ENCODE measurements around the gene ATOSA.

DNA sequence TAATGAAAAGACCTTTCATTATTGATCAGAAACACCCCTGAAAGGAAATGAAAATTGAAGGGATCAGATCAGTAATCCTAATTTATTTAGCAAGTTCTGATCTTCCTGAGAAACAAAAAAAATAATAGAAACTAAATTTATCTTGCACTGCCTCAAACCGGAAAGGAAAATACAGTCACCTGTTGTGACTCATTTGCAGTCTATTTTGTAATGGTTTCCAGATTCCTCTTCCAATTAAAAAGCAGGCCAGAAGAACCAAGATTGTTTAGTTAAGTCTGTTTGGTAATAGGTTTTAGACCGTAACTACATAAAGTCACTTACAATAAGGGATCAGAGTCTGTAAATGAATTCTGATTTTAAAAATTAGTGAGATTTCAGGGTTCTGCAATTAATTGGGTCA, 49.7 kb upstream of the ATOSA start:
- TF ChIP-seq, protein P1, sequence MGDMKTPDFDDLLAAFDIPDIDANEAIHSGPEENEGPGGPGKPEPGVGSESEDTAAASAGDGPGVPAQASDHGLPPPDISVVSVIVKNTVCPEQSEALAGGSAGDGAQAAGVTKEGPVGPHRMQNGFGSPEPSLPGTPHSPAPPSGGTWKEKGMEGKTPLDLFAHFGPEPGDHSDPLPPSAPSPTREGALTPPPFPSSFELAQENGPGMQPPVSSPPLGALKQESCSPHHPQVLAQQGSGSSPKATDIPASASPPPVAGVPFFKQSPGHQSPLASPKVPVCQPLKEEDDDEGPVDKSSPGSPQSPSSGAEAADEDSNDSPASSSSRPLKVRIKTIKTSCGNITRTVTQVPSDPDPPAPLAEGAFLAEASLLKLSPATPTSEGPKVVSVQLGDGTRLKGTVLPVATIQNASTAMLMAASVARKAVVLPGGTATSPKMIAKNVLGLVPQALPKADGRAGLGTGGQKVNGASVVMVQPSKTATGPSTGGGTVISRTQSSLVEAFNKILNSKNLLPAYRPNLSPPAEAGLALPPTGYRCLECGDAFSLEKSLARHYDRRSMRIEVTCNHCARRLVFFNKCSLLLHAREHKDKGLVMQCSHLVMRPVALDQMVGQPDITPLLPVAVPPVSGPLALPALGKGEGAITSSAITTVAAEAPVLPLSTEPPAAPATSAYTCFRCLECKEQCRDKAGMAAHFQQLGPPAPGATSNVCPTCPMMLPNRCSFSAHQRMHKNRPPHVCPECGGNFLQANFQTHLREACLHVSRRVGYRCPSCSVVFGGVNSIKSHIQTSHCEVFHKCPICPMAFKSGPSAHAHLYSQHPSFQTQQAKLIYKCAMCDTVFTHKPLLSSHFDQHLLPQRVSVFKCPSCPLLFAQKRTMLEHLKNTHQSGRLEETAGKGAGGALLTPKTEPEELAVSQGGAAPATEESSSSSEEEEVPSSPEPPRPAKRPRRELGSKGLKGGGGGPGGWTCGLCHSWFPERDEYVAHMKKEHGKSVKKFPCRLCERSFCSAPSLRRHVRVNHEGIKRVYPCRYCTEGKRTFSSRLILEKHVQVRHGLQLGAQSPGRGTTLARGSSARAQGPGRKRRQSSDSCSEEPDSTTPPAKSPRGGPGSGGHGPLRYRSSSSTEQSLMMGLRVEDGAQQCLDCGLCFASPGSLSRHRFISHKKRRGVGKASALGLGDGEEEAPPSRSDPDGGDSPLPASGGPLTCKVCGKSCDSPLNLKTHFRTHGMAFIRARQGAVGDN (CRISPR knock-in tag; IDR thresholded peaks at IDR 0.05) = no peak
- TF ChIP-seq ZNF777 (CRISPR knock-in tag; IDR thresholded peaks at IDR 0.05) (no peak), SMC3 (IDR thresholded peaks at IDR 0.05; ENCODE audit: low read length) (no peak), SP2 (CRISPR knock-in tag; IDR thresholded peaks at IDR 0.05) (no peak), CEBPB (IDR thresholded peaks at IDR 0.05; ENCODE audit: borderline replicate concordance, low read depth, low read length) (no peak), RFX1 (IDR thresholded peaks at IDR 0.05) (no peak), POLR2A (IDR thresholded peaks at IDR 0.05; ENCODE audit: insufficient read depth in 1 of 2, low read depth in 2 of 2, low read length in 2 of 2) (no peak), SALL2 (CRISPR knock-in tag; IDR thresholded peaks at IDR 0.05) (no peak), MAFK (conservative IDR thresholded peaks at IDR 0.05 in 1 of 2, IDR thresholded peaks at IDR 0.05 in 1 of 2; ENCODE audit: low read length in 2 of 2) (no peak), FOXJ3 (CRISPR knock-in tag; IDR thresholded peaks at IDR 0.05; ENCODE audit: borderline replicate concordance) (no peak)
- TF ChIP-seq, protein P2, sequence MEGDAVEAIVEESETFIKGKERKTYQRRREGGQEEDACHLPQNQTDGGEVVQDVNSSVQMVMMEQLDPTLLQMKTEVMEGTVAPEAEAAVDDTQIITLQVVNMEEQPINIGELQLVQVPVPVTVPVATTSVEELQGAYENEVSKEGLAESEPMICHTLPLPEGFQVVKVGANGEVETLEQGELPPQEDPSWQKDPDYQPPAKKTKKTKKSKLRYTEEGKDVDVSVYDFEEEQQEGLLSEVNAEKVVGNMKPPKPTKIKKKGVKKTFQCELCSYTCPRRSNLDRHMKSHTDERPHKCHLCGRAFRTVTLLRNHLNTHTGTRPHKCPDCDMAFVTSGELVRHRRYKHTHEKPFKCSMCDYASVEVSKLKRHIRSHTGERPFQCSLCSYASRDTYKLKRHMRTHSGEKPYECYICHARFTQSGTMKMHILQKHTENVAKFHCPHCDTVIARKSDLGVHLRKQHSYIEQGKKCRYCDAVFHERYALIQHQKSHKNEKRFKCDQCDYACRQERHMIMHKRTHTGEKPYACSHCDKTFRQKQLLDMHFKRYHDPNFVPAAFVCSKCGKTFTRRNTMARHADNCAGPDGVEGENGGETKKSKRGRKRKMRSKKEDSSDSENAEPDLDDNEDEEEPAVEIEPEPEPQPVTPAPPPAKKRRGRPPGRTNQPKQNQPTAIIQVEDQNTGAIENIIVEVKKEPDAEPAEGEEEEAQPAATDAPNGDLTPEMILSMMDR (CRISPR knock-in tag; IDR thresholded peaks at IDR 0.05) = no peak
- TF ChIP-seq, protein P3, sequence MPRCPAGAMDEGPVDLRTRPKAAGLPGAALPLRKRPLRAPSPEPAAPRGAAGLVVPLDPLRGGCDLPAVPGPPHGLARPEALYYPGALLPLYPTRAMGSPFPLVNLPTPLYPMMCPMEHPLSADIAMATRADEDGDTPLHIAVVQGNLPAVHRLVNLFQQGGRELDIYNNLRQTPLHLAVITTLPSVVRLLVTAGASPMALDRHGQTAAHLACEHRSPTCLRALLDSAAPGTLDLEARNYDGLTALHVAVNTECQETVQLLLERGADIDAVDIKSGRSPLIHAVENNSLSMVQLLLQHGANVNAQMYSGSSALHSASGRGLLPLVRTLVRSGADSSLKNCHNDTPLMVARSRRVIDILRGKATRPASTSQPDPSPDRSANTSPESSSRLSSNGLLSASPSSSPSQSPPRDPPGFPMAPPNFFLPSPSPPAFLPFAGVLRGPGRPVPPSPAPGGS (CRISPR knock-in tag; IDR thresholded peaks at IDR 0.05) = no peak

Measured in HepG2 (cell line).